T47D (cell line): ENCODE measurements around the gene NAT8L.

ENCODE experiments used
- DNase-seq, 2 experiments: peaks; one replicate each; pipeline versions ENCODE4 v3.0.0 to v3.0.0-alpha.2; 2011 to 2012; ENCODE audit warnings: low read depth in 1 of 2, low spot score in 1 of 2
- JUND ChIP-seq: IDR thresholded peaks from 2 replicates; pipeline ENCODE4 v1.6.1; 2012; ENCODE audit warnings: low read depth
- in situ Hi-C: cut with HindIII; loops from 2 replicates; pipeline ENCODE4 v1.10.0; 2016; ENCODE audit warnings: low sequenced_read_pairs, low pct_unique_long_range_greater_than_20kb

Gene NAT8L

GRCh38 chr4:2062808-2063524, 3.8 kb downstream of the NAT8L start:
- no peak for DNase-seq
- in situ Hi-C loops = no loop called here
- no peak for TF ChIP-seq JUND

GRCh38 chr4:2063557-2064275, 4.6 kb downstream of the NAT8L start:
- DNase-seq = no peak
- in situ Hi-C loops = no loop called here
- TF ChIP-seq JUND = no peak

- in situ Hi-C loops = no loop called here
- no peak for TF ChIP-seq JUND
- no peak for DNase-seq
Observed at GRCh38 chr4:2064276-2064991, 5.3 kb downstream of the NAT8L start.

DNA sequence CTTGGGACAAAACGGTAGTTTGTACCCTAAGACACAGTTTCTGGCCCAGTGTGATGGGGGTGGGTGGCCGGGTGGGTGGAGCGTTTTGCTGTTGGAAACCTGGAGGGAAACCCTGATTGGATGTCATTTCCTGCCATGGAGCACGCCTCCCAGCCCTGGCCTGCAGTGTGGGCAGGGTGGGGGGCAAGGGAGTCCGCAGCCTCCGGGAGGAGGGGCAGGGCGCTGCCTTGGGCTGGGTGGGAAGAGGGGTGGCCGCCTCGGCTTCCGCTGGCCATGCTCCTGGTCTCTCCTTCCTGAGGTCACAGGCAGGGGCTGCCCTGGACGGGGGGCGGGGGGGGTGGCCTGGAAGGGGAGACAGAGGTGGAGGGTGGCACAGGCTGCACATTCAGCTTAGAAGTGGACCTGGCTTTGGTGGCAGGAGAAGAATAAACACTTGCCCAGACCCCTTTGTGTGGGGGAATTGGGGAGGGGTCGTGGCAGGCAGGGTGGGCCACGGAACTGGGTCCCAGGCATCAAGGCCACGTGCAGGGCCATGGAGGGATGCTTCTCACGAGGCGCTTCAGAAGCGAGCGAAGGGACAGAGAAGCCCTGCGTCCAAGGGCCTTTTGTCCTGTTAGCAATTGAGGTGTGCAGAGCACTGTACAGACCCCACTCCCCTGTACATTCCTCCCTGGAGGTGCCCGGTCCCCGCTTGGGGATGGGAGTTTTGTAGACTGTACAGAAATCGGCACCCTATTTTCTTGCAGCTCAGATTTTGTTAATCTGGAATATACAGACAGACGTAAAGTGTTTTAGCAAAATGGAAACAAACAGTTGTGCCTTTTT, 6.2 kb downstream of the NAT8L start:
- no peak for DNase-seq
- in situ Hi-C loops = no loop called here
- TF ChIP-seq JUND = no peak

GRCh38 chr4:2066011-2066551, 7.0 kb downstream of the NAT8L start:
- no peak for DNase-seq
- in situ Hi-C loops = no loop called here

GRCh38 chr4:2066571-2067445, 7.7 kb downstream of the NAT8L start:
- no peak for TF ChIP-seq JUND
- in situ Hi-C loops = no loop called here
- DNase-seq = no peak

More at GRCh38 chr4:2066011-2066551, 7.0 kb downstream of the NAT8L start:
- TF ChIP-seq JUND = no peak

DNA sequence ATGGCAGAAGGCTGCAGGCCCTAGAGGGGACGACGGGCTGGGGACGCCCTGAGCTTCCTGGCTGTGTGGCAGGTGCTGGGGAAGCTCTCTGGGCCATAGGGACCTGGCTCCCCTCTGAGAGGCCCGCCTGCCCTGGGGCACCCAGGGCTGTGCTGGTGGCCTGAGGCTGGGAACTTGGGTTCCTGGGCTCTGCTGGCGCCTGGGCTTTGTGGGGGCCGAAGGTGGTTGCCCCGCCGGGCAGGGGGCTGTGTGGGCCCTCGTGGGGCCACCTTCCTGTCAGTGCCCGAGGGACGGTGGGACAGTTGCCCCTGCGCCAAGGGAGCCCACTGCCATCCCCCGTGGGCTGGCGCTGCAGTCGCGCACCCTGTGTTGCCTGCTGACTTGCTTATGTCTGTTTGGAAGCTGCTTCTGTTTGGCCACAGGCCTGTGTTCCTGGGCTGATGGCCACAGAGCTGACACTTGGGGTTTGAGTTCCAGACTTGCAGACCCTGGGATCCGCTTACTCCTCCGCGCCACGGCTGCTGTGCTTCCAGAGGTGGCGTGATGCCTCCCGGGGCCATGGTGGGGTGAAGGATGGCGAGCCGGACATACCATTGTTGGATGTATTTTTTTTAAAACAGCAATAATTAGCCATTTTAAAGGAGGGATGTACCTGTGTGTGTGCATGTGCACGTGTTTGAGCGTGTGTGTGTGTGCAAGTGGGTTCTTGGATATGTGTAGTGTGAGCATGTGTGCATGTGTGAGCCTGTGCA, 8.5 kb downstream of the NAT8L start:
- TF ChIP-seq JUND = no peak
- in situ Hi-C loops = no loop called here
- no peak for DNase-seq

- DNase-seq = no peak
- no peak for TF ChIP-seq JUND
- in situ Hi-C loops = no loop called here
Observed at GRCh38 chr4:2068198-2068470, 9.0 kb downstream of the NAT8L start.

- no peak for TF ChIP-seq JUND
- in situ Hi-C loops = no loop called here
- no peak for DNase-seq
Observed at GRCh38 chr4:2068566-2068965, 9.4 kb downstream of the NAT8L start.

DNA sequence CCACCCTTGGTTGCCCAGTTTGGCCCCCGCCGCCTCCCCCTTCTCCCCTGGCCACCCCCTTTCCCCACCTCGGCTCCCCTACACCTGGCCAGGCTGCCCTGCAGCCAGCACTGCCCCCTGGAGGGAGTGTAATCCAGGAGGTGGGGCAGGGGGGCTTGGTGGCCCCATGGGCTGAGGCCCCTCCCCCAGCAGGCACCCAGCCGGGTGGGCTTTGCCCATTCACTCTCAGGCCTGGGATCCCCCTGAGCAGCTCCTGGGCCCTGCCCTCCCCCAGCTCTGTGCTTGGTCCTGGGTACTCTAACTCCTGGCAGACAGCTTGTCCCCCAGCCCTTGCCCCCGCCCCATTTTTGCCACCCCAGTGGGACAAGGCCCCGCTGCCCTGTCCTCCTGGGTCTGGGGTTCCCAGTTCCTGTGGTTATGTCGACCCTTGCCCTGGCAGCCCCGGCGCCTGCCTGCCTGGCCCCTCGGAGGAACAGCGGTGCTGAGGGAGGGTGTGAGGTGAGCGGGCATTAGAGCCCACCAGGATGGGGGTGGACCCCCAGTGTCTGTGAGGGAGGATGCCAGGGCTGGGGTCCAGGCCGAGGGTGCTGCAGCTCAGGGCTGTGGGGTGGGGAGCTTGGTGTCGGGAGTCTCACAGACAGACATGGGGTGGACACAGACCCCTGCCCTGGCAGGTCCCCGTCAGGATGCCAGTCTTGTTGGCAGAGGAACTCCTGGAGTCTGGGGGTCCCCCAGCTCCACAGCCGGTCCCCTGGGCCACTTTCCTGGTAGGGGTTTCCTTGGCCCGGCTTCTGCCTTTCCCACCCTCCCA, 10.2 kb downstream of the NAT8L start:
- in situ Hi-C loops = no loop called here
- no peak for TF ChIP-seq JUND
- no peak for DNase-seq
